Ovary (tissue), 3 donors: ENCODE measurements around the gene CMIP.

Experiments
- EP300 ChIP-seq: sonication (generic); formaldehyde crosslinking; IDR thresholded peaks from one replicate; pipeline ENCODE4 v1.6.1; 2017; ENCODE audit warnings: antibody characterized with exemption
- POLR2A ChIP-seq: fragments of 450-650 bp; IDR thresholded peaks from one replicate; pipeline ENCODE4 v1.6.1; 2017; ENCODE audit warnings: antibody characterized with exemption, mild to moderate bottlenecking, moderate library complexity
- TF ChIP-seq, protein P1 (sequence below), 3 donors: fragments of 450-650 bp in 2 of 3; fragments of 200-600 bp in 1 of 3; IDR thresholded peaks; one replicate each; pipeline versions ENCODE4 v1.5.1 to v1.8.0; 2016 to 2022; ENCODE audit warnings: antibody characterized with exemption in 3 of 3, mild to moderate bottlenecking in 1 of 3
- donor health status: DM: no; HTN: no; CAD: no.

GRCh38 chr16:81729451-81729850 lies 284.8 kb downstream of the CMIP start:
- TF ChIP-seq, protein P1, sequence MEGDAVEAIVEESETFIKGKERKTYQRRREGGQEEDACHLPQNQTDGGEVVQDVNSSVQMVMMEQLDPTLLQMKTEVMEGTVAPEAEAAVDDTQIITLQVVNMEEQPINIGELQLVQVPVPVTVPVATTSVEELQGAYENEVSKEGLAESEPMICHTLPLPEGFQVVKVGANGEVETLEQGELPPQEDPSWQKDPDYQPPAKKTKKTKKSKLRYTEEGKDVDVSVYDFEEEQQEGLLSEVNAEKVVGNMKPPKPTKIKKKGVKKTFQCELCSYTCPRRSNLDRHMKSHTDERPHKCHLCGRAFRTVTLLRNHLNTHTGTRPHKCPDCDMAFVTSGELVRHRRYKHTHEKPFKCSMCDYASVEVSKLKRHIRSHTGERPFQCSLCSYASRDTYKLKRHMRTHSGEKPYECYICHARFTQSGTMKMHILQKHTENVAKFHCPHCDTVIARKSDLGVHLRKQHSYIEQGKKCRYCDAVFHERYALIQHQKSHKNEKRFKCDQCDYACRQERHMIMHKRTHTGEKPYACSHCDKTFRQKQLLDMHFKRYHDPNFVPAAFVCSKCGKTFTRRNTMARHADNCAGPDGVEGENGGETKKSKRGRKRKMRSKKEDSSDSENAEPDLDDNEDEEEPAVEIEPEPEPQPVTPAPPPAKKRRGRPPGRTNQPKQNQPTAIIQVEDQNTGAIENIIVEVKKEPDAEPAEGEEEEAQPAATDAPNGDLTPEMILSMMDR (IDR thresholded peaks at IDR 0.05), result no peak
- TF ChIP-seq POLR2A, result no peak
- TF ChIP-seq EP300, result no peak
